IMR-90 (cell line): Measurements from ENCODE around the gene EHF.

Source experiments
- BHLHE40 ChIP-seq: fragments of 150-350 bp; IDR thresholded peaks from 2 replicates; pipeline ENCODE4 v1.6.1; 2016; ENCODE audit warnings: mild to moderate bottlenecking, low read depth, low read length
- CEBPB ChIP-seq: IDR thresholded peaks from 2 replicates; pipeline ENCODE4 v1.6.1; 2012; ENCODE audit warnings: low read depth, low read length, improper control_type of control experiment
- CTCF ChIP-seq: conservative IDR thresholded peaks from 2 replicates; pipeline ENCODE4 v1.5.1; 2012; ENCODE audit warnings: mild to moderate bottlenecking, low read depth, low read length, improper control_type of control experiment
- POLR2A ChIP-seq: IDR thresholded peaks from 2 replicates; pipeline ENCODE4 v1.6.1; 2012; ENCODE audit warnings: mild to moderate bottlenecking, low read depth, low read length
- RAD21 ChIP-seq: IDR thresholded peaks from 2 replicates; pipeline ENCODE4 v1.6.1; 2012; ENCODE audit warnings: low read length, improper control_type of control experiment
- RCOR1 ChIP-seq: IDR thresholded peaks from 2 replicates; pipeline ENCODE4 v1.6.1; 2012; ENCODE audit warnings: mild to moderate bottlenecking, low read length, improper control_type of control experiment; ENCODE audit not compliant: insufficient replicate concordance
- RFX5 ChIP-seq: IDR thresholded peaks from 2 replicates; pipeline ENCODE4 v1.8.0; 2012; ENCODE audit warnings: low read depth, mild to moderate bottlenecking, low read length, moderate library complexity
- SMC3 ChIP-seq: fragments of 150-350 bp; IDR thresholded peaks from 2 replicates; pipeline ENCODE4 v1.6.1; 2016; ENCODE audit warnings: low read depth, mild to moderate bottlenecking, antibody characterized with exemption, low read length, moderate library complexity

- TF ChIP-seq RAD21 (peak; percentile 91), CTCF (peak; percentile 79), RCOR1 (no peak), RFX5 (no peak), SMC3 (peak; percentile 95), POLR2A (no peak), BHLHE40 (no peak), CEBPB (no peak)
These were observed 35.0 kb upstream of the EHF start for GRCh38 chr11:34585735-34586487.
